Esophagus muscularis mucosa (tissue), 4 donors: ENCODE data around the gene NISCH.
A peak's percentile ranks its signal among the peaks of the same experiment; 100 is the strongest.

Experiments used
- EP300 ChIP-seq: sonication (generic); formaldehyde crosslinking; IDR thresholded peaks from one replicate; pipeline ENCODE4 v1.6.1; 2017; ENCODE audit warnings: antibody characterized with exemption
- POLR2AphosphoS5 ChIP-seq, 2 donors: sonication (generic); formaldehyde crosslinking; IDR thresholded peaks; one replicate each; pipeline ENCODE4 v1.6.1; 2017; ENCODE audit warnings: antibody characterized with exemption in 2 of 2
- TF ChIP-seq, protein P1 (sequence below), 3 experiments: fragments of 200-600 bp in 2 of 3; fragments of 450-650 bp in 1 of 3; sonication (generic) in 2 of 3; IDR thresholded peaks; one replicate each; pipeline ENCODE4 v1.5.1; 2017 to 2019; ENCODE audit warnings: antibody characterized with exemption in 3 of 3, mild to moderate bottlenecking in 2 of 3, moderate library complexity in 1 of 3

DNA sequence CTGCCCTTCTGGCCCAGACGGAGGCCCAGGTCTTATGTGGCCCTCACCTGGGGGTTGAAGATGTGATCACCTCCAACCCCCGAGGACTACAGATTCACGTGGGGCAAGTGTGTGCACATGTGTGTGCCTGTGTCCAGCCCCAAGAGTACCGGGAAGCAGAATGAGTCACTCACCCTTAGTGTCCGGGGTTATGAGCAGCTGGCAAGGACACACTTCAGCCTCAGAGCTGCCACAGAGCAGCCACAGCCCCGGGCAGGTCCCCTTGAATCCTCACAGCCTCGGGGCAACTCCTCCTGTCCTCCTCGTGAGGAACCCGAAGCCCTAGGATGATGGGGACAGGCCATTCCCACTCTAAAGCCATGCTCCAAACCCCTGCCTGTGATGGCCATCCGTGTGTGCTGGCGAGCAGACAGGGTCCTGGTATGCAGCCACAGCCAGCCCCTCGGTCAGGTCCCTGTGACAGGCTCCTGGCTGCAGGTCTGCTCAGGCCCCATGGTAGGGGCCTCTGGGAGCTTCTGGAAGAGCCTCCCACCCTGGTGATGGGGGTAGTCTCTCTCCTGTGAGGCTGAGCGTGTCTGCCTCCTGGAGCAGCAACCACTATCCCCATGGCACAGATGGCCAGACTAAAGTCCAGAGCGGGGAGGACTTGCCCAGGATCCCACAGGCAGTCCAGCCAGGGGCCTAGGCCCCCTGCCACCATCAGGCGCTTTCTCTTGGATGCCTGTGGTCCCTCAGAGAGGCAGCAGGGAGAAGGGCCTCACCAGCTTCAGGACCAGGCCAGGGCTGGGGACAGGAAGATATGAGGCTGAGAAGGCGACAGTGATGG lies 40.6 kb downstream of the NISCH start:
- TF ChIP-seq POLR2AphosphoS5 (IDR thresholded peaks at IDR 0.05) (peak in 1 of 2 donors; percentile 42), EP300 (no peak)
- TF ChIP-seq, protein P1, sequence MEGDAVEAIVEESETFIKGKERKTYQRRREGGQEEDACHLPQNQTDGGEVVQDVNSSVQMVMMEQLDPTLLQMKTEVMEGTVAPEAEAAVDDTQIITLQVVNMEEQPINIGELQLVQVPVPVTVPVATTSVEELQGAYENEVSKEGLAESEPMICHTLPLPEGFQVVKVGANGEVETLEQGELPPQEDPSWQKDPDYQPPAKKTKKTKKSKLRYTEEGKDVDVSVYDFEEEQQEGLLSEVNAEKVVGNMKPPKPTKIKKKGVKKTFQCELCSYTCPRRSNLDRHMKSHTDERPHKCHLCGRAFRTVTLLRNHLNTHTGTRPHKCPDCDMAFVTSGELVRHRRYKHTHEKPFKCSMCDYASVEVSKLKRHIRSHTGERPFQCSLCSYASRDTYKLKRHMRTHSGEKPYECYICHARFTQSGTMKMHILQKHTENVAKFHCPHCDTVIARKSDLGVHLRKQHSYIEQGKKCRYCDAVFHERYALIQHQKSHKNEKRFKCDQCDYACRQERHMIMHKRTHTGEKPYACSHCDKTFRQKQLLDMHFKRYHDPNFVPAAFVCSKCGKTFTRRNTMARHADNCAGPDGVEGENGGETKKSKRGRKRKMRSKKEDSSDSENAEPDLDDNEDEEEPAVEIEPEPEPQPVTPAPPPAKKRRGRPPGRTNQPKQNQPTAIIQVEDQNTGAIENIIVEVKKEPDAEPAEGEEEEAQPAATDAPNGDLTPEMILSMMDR (IDR thresholded peaks at IDR 0.05) = no peak
